22Rv1 (cell line): ENCODE data around the gene ENDOV.
A peak's percentile ranks its signal among the peaks of the same experiment; 100 is the strongest.

ENCODE experiments used
- H3K27ac ChIP-seq: fragments of 450-650 bp; 2 replicates; pipeline ENCODE4 v1.5.1; 2017
- ZFX ChIP-seq: fragments of 450-650 bp; IDR thresholded peaks from 2 replicates; pipeline ENCODE4 v1.6.1; 2017; ENCODE audit warnings: antibody characterized with exemption, borderline replicate concordance
- TF ChIP-seq, protein P1 (sequence below): fragments of 450-650 bp; IDR thresholded peaks from 2 replicates; pipeline ENCODE4 v1.5.1; 2017; ENCODE audit warnings: mild to moderate bottlenecking

Gene ENDOV

DNA sequence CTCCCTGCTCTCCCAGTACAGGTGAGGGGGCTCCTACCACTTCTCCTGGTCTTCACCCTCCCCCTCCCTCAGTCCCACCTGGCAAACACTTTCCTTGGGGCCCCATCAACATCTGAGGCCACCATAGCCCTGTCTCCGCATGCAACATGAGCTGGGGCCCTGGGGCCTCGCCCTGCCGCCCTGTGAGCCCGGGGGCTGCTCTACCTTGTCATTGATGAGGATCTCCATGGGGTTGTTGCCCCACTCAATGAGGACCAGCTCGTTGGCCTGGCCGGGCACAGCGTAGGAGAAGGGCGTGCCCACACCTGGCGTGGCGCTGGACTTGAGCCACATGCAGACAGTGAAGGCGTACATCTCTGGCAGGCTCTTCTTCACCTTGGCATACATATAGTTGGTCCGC is 58.0 kb downstream of the ENDOV start:
- H3K27ac ChIP-seq, result no peak overlapping the region
- no peak for TF ChIP-seq ZFX
- TF ChIP-seq, protein P1, sequence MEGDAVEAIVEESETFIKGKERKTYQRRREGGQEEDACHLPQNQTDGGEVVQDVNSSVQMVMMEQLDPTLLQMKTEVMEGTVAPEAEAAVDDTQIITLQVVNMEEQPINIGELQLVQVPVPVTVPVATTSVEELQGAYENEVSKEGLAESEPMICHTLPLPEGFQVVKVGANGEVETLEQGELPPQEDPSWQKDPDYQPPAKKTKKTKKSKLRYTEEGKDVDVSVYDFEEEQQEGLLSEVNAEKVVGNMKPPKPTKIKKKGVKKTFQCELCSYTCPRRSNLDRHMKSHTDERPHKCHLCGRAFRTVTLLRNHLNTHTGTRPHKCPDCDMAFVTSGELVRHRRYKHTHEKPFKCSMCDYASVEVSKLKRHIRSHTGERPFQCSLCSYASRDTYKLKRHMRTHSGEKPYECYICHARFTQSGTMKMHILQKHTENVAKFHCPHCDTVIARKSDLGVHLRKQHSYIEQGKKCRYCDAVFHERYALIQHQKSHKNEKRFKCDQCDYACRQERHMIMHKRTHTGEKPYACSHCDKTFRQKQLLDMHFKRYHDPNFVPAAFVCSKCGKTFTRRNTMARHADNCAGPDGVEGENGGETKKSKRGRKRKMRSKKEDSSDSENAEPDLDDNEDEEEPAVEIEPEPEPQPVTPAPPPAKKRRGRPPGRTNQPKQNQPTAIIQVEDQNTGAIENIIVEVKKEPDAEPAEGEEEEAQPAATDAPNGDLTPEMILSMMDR, result no peak

DNA sequence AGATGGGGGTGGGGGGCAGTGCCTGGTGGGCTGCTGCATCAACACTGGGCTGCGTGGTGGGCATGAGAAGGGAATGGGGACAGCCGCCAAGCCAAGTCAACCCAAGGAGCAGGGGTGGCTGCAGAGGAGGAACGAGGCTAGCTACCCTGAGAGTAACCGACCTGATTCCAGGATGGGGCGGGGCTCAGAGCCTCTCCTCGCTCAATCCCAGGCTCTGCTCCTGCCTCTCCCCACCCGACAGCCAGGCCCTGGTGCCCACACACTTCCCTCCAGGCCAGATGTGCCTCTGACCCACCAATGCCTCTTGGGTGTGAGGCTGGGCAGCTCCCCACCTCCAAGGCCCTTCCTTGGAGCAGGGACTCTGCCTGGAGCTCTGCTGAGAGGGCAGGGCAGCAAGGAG is 58.7 kb downstream of the ENDOV start:
- no peak overlapping the region for H3K27ac ChIP-seq
- TF ChIP-seq, protein P1, result no peak
- TF ChIP-seq ZFX, result no peak

DNA sequence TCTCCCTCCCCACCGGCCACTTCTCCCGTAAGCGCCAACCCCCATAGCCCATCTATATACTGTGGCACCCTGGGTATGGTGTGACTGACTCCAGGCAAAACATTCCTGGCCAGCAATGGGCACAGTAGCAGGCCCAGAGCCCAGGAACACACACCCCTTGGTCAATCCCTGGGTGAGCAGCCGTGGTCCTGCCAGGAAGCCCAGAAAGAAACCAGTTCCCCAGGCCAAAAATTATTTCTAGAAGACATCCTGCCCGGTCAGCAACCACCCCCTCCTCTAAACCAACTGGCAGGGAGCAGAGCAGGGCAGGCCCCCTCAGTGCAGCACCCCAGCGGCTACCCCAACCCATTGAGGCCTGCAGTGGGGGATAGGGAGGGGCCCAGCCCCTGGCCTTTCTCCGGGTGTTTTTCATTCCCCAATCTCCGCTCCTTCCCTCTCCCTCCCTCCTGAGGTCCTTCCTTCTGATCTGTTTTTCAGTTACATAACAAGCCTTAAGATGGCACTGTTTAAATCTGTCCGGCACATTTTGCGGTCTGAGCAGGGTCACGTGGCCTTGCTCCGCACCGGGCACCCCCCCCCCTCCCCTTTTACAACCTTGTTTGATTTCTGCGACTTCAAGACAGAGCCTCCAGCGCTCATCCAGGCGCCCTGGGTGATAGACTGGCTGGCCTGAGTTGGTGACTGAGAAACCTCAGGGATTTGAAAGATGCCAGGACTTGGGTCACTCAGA is 59.4 kb downstream of the ENDOV start:
- TF ChIP-seq ZFX, result no peak
- TF ChIP-seq, protein P1, result peak; percentile 67
- peak overlapping the region; percentile 13; the same call in 1 of the 2 replicates for H3K27ac ChIP-seq

DNA sequence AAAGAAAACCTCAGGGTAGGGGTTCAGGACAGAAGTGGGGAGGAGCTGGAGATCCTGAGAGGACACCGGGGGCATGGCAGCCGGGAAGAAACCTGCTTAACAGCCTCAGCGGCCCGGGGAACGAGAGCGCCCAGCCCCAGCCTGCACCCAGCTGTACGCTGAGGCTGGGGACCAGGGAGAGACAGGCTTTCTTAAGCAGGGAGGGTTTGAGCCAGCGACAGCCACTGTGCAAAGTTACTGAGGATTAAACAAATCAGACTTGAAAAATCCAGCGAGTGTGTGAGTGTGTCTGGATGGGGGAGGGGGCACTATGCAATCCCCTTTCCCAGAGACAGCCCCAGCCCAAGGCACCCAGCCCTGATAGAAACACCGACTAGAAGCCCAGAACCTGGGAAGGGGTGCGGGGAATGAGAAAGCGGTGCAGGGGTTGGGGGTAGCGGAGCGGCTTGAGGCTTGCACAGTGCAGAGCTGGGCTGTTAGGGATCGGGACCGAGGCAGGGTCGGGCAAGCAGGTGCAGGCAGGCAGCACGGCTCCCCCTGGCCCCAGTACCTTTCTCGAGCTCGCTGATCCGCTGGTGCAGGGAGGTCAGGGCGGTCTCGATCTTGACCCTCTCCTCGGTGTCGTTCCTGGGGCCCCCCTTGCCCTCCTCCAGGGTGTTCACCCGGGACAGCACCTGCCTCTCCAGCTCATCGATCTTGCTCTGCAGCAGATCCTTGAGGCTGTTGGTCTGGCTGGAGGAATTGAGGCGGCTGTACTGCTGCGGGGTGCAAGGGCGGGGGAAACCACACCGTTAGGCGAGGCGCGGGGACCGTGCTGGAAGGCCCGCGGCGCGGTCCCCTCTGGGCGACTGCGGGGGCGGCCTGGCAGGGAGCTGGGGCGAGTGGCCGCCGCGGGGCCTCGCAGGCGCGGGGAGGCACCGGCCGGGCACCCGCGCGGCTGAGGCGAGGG is 60.3 kb downstream of the ENDOV start:
- no peak for TF ChIP-seq ZFX
- TF ChIP-seq, protein P1, result no peak; the same call in 1 of the 2 replicates
- H3K27ac ChIP-seq, result peak overlapping the region; percentile 13; the same call in 1 of the 2 replicates

DNA sequence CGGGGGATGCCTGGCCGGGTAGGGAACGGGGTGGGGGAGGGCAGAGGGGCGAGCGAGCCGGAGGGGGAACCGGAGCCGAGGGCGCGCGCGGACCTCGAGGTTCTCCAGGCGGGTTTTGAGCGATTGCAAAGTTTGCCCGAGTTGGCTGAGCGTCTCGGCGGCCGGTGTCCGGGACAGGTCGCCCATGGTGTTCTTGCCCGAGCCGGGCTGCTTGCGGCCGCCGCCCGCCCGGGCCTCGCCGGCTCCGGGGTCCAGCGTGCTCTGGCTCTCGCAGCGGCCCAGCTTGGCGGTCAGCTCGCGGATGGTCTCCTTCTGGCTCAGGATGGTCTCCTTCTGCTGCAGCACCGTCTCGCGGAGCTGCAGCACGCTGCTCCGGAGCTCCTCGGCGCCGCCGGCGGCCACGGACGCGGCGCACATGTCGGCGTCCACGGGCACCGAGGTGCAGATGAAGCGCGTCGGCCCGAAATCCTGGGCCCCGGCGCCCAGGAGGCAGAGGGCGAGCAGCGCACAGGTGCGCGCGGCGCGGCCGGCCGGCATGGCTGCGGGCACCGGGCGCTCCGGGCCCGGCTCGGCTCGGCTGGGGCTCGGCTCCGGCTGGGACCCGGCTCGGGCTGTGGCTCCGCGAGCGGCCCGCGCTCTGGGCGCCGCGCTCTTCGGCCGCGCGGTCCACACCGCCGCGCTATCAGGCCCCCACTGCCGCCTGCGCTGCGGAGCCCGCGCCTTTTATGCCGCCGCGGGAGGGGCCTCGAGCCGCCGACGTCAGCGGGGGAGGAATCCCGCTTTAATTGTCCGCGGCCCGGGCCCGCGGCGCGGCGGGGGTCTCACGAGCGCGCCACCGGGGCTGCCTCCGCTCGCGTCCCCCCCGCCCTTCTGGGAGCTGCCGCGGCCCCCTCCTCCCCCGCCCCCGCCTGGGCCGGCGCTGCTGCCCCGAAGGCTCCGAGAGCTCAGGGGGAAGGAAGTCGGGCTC is 61.2 kb downstream of the ENDOV start, which contains the start of gene NPTX1:
Gene NPTX1 (minus strand): TSS at position 698 of the 967 bp plus-strand sequence. CDS start 161 bp downstream, at position 537.
- H3K27ac ChIP-seq, result no peak within 1 kb of the TSS
- no peak for TF ChIP-seq ZFX
- TF ChIP-seq, protein P1, result no peak

DNA sequence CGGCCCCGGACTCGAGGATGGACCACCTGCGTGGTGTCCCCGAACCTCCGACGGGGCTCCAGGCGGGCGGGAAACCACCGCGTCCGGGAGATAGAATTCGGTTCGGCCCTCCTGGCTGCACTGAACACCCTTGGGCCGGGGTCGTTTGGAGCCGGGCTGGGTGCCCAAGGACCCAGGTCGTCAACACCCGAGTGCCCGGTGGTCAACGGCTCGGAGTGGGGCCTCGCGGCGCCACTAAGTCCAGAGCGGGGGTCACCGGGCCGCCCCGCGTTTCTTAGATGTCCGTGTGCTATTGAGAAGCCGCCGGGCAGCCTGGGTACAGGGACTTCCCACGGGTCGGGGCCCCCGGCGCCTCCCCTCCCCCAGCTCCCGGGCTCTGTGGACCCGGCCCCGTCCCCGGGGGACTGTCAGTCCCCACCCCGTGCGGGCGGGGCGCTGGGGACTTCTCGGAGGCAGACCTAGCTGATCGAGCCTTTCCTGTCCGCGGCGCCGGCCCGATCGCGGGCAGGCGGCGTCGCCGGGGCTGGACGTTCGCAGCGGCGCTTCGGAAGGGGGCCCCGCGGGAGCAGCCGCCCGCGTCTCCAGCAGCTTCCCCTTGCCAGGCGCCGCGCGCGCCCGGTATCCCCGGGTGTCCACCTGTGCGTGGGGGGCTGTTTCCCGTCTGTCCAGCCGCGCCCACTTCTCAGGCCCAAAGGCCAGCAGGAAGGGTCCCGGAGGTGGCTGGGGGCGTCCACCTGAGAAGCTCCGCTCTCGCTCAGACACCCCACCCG is 62.1 kb downstream of the ENDOV start:
- TF ChIP-seq, protein P1, result no peak
- TF ChIP-seq ZFX, result no peak
- H3K27ac ChIP-seq, result no peak overlapping the region
